K562 treated with DMSO at 1 percent for 4 hours (cell line): ENCODE results near the gene RGS1. TPM values are rescaled to one million over a fixed set of nuclear protein-coding genes. Genes with fewer than 3 reads are reported as not detected.

Experiments
- total RNA-seq: library from RNA; unstranded; fragments of 300-600 nt; gene quantifications from 2 replicates; pipeline ENCODE4 v1.2.3, GENCODE V29; 2022; ENCODE audit not compliant: insufficient read depth

Gene RGS1
- not detected in 2 replicates for total RNA-seq

GRCh38 chr1:192575499-192576189 is at the start of gene RGS1:
TSS of gene RGS1 (plus strand) at chr1:192575773. CDS start at chr1:192575793, 20 bp downstream.

Other genes starting within 250 kb of the RGS1 start
- not detected in 2 replicates for gene RGS13, start 60.4 kb downstream of the RGS1 start, total RNA-seq
- 7.7 and 8.8 TPM in 2 replicates for gene RGS2, start 233.3 kb downstream of the RGS1 start, total RNA-seq